HG03460 (cell line): ENCODE results near the gene YTHDC2.

ENCODE experiments used
- ATAC-seq: cut with Tn5 transposase; IDR thresholded peaks from one replicate; pipeline ENCODE4 v1.9.1; 2021; ENCODE audit not compliant: unreplicated experiment

Gene YTHDC2

GRCh38 chr5:113519412-113519811 is 5.9 kb downstream of the YTHDC2 start:
- ATAC-seq: no peak

DNA sequence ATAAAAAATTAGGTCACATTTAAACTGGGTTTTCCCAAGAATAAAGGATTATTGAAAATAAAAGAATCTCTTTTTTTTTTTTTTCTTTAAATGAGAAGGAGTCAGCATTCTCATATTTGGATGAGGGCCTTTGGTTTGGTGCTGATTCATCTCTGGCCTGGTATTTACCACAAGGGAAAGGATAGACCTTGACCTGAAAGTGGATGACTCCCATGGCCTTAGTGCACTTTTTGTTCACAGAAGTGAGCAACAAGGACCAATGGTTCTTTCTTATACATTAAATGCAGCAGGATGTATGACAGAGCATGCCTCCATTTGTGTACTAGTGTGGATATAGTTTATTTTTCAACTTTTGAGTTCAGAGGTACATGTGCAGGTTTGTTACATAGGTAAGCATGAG is 6.9 kb downstream of the YTHDC2 start:
- peak; percentile 51 for ATAC-seq

DNA sequence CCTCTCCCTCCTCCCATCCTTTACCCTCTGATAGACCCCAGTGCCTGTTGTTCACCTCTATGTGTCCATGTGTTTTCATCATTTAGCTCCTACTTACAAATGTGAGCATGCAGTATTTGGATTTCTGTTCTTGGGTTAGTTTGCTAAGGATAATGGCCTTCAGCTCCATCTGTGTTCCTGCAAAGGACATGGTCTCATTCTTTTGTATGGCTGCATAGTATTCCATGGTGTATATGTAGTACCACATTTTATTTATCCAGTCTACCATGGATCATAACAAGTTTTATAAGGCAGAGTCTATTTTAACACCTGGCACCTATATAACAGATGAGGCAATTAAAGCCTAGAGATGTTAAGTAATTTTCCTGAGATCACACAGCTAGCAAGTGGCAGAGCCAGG is 7.4 kb downstream of the YTHDC2 start:
- peak; percentile 3 for ATAC-seq

DNA sequence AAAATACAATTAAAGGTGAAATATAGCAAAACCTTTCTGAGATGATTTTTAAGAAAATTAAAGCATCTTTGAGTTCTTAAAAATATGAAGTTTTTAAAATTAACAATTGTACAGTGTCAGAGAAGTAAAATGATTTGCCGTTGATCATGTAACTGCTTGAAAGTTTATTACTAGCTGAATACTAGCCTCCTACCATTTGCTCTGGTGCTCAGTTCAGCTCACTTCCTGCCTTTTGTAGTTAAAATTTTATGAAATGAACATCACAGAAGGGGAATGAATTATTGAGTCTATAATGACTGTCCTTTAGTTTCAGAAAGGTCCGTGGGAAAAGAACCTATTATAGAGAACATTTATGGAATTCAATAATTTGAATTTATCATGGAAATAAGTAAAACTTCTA is 9.7 kb downstream of the YTHDC2 start:
- no peak for ATAC-seq

- peak; percentile 63 for ATAC-seq
Observed at GRCh38 chr5:113524927-113525326, 11.4 kb downstream of the YTHDC2 start.

GRCh38 chr5:113526421-113526820 is 12.9 kb downstream of the YTHDC2 start:
- ATAC-seq: no peak

GRCh38 chr5:113527746-113528145 is 14.3 kb downstream of the YTHDC2 start:
- no peak for ATAC-seq

DNA sequence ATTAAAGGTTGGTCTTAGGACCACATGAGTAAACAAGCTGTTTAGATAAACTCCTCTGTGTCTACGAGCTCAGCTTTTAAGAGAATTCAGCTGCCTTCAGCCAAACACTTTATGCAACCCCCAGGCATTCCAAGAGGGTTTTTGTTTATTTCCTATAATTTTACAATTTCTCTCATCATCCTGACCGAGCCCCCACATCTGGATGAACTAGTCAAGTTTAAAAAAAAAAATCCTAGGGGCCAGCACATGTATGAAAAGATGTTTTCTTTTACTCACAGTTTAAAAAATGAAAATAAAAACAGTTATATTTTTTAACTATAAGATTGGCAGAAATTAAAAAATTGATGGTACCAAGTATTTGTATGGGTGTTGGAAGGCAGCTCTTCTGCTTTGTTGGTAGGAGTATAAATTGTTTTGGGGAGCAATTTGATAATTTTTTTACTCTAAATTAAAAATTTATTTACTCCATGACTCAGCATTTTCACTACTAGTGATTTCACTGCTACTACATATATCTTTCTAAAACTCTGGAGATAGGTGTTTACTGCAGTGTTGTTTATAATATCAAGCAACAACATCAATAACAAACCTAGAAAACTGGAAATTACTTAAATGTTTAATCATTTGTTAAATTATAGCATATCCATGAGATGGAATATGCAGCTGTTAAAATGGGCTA is 18.1 kb downstream of the YTHDC2 start:
- no peak for ATAC-seq

GRCh38 chr5:113538313-113538712 is 24.8 kb downstream of the YTHDC2 start:
- ATAC-seq: no peak

- ATAC-seq: peak; percentile 37
Observed at GRCh38 chr5:113546703-113547183, 33.2 kb downstream of the YTHDC2 start.

GRCh38 chr5:113548396-113548795 is 34.9 kb downstream of the YTHDC2 start:
- peak; percentile 85 for ATAC-seq

GRCh38 chr5:113552137-113552536 is 38.6 kb downstream of the YTHDC2 start:
- ATAC-seq: no peak

DNA sequence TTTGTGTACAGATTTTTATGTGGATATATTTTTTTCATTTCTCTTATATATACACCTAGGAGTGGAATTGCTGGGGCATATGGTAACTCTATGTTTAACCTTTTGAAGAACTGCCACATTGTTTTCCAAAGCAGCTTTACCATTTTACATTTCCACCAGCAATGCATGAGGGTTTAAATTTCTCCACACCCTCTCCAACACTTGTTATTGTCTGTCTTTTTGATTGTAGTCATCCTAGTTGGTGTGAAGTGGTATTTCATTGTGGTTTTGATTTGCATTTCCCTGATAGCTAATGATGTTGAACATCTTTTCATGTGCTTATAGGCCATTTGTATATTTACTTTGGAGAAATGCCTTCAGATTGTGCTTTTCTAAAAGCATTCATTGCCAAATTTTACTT is 39.1 kb downstream of the YTHDC2 start:
- no peak for ATAC-seq

GRCh38 chr5:113562828-113563400 is 49.4 kb downstream of the YTHDC2 start:
- ATAC-seq: no peak

- no peak for ATAC-seq
Observed at GRCh38 chr5:113569396-113569795, 55.9 kb downstream of the YTHDC2 start.

- no peak for ATAC-seq
Observed at GRCh38 chr5:113572716-113573115, 59.2 kb downstream of the YTHDC2 start.

DNA sequence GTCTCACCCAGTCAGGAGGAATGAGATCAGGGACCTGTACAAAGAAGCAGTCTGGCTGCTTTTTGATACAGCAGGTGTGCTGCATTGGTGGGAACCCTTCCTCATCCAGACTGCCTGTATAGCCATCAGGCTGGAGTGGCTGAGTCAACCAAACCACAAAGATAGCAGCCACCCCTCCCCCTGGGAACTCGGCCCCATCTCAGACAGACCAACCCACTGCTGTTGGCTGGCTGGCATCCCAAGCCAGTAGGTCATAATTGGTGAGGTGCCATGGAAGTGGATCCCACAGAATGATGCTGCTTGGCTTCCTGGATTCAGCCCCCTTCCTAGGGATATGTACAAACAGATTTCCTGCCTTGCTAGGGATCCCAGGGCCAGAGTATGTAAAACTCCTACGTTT is 60.9 kb downstream of the YTHDC2 start:
- no peak for ATAC-seq

GRCh38 chr5:113575074-113575473 is 61.6 kb downstream of the YTHDC2 start:
- ATAC-seq: no peak

DNA sequence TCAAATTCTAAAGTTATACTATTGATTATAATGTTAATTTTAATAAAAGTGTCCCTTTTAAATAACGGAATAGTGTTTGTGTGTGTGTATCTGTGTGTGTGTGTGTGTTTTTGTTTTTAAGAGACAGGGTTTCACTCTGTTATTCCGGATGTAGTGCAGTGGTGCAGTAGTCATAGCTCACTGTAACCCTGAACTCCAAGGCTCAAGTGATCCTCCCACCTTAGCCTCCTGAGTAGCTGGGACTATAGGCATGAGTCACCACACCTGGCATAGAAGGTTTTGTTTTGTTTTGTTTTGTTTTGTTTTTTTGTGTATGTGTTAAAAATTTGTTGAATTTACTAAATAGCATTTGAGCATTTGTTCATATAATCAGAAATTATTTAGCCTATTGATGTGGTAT is 64.6 kb downstream of the YTHDC2 start:
- no peak for ATAC-seq

DNA sequence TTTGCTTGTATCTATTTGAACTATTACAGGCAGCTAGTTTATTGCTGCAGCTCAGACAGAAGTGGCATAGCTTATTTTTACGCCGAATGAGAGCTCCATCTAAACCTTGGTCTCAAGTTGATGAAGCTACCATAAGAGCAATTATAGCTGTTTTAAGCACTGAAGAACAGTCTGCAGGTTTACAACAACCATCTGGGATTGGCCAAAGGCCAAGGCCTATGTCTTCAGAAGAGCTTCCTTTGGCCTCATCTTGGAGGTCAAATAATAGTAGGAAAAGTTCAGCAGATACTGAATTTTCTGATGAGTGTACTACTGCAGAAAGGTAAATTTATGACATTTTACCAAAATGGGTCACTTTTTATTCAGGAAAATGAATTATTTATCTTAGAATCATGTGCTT is 67.9 kb downstream of the YTHDC2 start:
- no peak for ATAC-seq

GRCh38 chr5:113598150-113598549 is 84.7 kb downstream of the YTHDC2 start:
- no peak for ATAC-seq

- ATAC-seq: no peak
Observed at GRCh38 chr5:113598926-113599325, 85.4 kb downstream of the YTHDC2 start.
